NCI-H146 (cell line): ENCODE results near the gene KRTAP5-1.
A peak's percentile ranks its signal among the peaks of the same experiment; 100 is the strongest.

ENCODE experiments used
- DNase-seq: peaks from one replicate; lab custom pipeline; 2025; lab: John Stamatoyannopoulos, UW

Gene KRTAP5-1

DNA sequence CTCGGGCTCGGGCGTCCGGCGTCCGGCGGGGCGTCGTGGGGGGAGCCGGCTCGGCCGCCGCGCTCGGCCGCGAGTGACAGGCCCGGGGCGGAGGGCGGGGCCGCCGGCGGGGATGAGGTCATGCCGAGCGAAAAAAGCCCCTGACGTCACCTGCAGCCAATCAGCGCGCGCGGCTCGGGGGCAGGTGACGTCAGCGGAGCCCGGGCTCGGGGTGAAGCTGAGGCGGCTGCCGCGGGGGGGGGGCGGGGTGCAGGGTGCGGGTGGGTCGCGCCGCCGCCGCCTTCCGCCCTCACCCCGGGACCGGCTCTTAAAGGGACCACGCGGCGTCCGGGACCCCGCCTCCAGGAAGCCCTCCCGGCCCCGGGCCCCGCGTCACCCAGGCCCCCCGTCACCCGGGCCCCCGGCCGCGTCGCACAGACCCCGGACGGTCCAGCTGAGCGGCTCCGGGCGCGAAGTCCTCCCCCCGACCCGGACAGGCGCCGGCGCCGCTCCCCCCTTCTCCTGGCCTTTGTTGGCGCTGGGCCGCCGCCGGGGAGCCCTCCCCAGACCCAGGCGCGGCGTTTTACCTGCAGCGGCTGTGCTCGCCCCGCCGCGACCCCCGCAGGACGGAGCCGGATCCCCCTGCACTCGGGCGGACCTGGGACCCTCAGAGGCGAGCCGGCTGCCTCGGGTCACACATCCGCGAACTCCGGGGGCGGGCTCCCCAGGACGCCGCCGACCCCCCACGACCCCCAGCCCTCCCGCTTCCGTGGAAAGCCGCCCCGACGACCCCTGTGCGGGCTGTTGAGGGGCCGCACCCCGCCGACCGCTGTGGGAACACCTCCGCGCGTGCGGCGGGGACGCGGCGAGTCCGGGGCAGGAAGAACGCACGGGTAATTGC lies 12.6 kb downstream of the KRTAP5-1 start, which contains the start of gene DUSP8:
DUSP8 (minus strand) TSS at position 75 of the 880 bp plus-strand sequence. CDS start 6,445 bp downstream, outside the sequence.
- peak; percentile 91 for DNase-seq

DNA sequence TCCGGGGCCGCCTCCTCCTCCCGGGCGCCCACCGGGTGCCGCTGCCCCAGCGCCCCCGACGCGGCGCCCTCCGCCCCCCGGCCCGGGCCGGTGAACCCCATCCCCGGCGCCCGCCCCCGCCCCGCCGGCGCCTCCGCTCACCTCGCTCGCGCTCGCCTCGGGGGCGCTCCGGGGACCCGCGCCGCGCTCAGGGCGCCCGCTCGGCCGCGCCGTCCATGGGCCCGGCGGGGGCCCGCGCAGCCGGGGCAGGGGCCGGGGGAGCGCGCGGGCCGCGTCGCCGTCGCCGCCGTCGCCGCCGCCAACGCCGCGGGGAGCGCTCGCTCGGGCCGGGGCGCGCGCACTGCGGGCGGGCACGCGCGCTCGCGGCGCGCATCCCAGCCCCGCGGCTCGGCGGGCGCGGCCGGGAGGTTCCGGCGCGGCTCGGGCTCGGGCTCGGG lies 13.3 kb downstream of the KRTAP5-1 start:
- no peak for DNase-seq

DNA sequence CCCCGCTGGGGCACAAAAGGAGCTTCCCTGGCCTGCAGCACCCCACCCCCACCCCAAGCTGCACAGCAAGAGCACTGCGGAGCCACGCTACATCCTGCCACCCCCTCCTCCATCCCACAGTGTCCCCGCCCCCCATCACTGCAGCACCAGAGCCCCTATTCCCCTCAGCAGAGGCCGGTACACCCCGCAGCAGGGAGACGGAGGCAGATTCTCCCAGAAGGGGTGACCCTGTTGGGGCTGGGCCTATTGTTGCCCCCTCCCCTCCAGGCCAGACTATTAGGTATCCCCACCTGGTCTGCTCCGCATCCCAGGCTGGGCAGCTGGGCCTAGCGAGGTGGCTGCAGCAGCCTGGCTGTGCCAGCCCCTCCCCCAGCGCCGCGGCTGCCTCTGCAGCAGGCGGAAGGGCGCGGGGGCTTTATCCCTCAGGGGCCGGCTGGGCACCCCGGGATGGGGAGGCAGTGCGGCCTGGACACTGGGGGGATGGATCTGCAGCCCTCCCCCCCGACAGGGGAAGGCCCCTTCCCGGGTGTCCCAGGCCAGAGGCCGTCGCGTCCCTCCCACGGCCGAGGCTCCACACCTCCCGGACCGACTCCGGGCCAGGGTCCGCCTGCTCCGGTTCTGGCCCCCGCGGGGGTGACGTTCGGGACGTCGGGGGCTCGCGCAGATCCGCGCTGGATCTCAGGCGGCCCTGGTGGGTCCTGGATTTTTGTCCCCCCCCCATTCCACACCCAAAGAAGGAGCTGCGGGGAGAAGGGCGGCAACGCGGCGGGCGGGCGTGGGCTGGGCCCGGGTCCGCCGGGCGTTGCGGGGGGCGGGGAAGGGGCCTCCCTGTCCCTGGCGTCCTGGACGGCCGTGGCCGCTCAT lies 14.0 kb downstream of the KRTAP5-1 start:
- peak; percentile 49 for DNase-seq

DNA sequence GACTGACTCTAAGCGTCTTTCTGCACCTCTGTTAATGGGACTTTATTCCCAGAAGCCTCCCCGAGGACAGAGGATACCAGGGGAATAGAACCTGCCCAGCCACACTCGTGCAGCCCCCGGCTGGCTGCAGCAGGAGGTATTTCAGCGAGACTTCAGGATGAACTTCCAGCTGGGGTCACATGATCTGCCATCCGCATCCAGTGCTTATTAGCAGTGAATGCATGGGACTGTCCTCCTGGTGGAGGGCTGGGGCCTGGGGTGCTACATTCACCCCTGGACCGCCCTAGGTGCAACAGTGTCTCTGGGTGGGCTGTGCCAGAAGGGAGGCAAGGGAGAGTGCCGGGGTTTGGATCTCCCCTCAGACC lies 14.6 kb downstream of the KRTAP5-1 start:
- DNase-seq: no peak

DNA sequence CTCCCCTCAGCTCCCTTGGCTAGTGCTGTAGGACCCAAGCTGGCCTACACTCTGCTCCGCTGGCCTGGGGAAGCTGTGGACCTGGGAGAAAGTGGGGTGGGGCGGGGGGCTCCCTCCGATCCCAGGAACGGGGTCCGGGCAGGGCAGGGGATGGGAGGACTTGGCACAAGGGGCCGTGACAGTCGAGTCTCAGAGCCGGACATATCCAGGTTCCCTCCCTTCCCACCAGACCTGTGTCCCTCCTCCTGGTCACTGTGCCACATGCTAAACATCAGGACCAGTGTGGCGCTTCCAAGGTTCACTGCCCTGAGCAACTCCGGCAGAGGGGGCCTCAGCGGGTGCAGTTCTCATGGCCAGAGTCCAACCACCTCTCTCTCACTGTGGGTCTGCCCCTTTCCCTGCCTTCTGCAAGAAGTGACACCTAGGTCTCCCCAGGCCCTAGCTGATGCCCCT lies 15.1 kb downstream of the KRTAP5-1 start:
- DNase-seq: no peak

GRCh38 chr11:1569251-1569780 lies 15.8 kb downstream of the KRTAP5-1 start:
- no peak for DNase-seq

GRCh38 chr11:1568441-1568911 lies 16.6 kb downstream of the KRTAP5-1 start:
- peak; percentile 35 for DNase-seq

- no peak for DNase-seq
Observed at GRCh38 chr11:1567721-1568100, 17.4 kb downstream of the KRTAP5-1 start.

- DNase-seq: no peak
Observed at GRCh38 chr11:1567052-1567720, 17.9 kb downstream of the KRTAP5-1 start.

- no peak for DNase-seq
Observed at GRCh38 chr11:1566381-1567051, 18.6 kb downstream of the KRTAP5-1 start.

GRCh38 chr11:1565904-1566247 lies 19.2 kb downstream of the KRTAP5-1 start:
- DNase-seq: no peak

DNA sequence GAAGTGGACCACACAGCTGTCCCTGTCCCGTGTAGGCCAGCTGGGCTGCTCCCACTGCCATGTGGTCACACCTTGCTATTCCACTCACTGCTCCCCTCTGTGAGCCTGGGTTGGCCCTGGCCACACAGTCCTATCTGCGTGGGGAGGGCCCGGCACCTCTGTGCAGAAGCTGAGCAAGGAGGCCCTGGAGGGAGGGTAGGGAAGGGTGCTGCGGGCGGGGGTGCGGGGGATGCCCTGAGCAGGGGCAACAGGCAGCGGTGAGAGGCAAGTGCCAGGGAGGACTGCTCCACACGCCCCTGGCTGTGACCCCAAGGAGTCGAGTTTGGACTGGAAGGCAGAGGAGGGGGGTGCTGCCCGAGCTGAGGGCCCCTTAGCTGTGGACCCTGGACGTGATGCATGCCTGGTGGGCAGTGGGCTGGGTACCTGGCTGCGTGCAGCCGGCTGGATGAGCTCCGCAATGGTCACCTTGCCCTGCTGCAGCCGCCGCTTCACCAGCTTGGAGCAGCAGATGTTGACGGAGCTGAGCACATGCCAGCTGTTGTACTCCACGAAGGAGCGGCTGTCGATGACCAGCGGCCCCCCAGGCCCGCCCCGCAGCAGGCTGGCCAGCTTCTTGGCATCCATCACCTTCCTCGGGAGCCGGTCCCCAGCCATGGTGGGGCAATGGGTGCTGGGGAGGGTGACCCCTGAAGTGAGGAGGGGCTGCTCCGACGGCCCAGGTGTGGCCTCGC lies 19.7 kb downstream of the KRTAP5-1 start:
- DNase-seq: no peak

DNA sequence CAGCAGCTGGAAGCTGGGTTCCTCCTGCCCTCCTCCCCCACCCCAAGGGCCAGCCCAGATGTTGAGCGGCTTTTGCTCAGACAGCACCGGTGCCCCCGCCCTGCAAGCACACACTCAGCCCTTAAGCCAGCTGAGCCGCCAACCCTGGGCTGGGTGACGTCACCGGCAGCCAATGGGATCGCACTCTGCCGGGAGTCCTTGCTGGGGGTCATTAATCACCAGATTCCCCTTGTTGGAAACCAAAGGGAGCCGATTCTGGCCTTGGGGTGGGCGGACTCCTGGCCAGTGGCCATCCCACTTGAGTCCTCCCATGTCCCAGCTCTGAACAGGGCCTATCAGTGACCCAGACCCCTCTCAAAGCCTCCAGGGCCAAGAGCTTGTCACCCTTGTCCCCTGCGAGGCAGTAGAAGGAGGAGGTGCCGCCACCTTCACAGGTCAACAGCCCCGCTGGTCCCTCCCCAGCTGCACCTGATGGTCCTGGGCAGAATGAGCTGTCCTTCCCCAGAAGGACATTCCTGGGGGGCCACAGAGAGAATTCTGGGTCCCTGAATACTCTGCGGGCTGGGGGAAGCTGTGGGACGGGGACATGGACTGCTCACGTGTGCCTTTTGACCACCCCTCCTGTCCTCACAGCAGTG lies 20.4 kb downstream of the KRTAP5-1 start:
- no peak for DNase-seq

DNA sequence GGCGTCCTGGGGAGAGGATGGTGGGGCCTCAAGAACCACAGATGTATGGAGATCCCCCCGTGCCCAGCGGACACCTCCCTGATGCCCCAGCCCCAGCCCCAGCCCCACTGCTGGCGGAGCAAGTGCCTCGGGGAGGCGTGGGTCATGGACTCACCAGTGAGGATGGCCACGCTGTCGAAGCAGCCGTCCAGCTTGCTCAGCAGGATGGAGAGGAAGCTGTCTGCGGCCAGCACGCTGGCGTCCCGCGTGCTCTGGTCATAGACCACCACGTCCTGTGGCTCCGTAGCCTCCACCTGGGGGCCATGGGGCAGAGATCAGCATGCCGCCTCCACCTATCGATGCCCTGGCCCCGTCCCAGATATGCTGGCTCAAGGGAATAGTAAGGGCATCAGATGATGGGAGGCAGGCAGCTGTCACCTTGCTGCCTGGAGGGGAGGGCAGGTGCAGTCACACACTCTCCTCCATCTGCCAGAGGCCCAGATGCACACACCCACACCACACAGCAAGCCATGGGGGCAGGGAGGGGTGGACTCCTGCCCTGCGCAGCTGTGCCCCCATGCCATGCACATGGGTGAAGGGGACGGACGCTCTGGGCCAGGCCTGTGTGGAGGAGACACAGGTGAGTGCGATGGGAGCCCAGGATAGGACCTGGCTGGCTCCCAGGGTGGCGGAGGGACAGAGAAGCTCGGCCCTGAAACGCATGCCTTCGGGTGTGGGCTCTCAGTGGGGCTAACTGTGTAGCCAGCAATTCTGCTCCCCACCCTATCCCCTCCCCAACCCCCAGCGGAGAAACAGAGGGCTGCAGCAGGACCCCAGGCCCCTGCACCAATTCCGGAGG lies 21.2 kb downstream of the KRTAP5-1 start:
- DNase-seq: no peak

GRCh38 chr11:1563149-1563638 lies 21.9 kb downstream of the KRTAP5-1 start:
- no peak for DNase-seq

DNA sequence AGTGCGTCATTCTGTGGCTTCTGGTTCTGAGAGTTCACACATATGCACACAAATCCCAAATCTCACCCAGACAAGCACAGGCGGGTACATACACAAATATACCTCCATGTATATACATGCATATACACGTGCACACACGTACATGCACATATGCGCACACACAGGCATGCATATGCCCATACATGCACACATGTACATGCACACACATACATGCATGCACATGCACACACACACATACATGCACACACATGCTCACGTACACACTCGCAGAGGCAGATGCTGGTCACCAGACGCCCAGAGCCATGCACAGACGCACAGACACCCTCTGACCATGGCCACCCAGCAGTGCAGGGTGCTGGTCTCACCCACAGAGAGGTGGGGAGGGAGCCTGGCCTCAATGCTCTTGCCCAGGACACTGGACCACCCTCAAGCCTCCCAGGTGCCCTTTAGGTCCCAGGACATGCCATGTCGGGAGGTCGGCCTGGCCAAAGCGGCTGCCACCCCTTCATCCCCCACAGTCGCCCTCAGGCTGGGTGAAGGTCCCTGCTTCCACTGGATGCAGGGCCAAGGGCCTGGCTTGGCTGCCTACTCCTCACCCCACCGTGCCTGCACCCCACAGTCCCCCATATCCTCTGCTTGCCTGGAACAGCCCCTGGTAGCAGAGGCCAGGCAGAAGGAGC lies 22.5 kb downstream of the KRTAP5-1 start:
- no peak for DNase-seq

DNA sequence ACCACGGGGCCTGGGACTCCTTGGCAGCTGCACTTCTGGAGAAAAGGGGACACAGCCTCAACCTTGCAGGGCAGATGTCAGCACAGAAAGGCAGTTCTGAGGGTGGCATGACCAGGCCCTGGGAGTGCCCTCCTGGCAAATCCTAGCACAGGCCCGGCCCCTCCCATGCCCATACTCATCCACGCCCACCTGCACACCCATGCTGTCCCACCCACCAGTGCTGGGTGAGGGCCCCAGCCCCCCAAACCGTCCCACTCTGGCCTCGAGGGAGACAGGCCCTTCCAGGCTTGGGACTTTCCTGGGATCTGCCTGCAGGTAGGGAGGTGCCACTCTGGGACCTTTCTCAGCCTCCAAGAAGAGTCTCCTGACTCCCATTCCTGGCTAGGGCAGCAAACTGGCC lies 23.1 kb downstream of the KRTAP5-1 start:
- no peak for DNase-seq

- no peak for DNase-seq
Observed at GRCh38 chr11:1561266-1561665, 23.8 kb downstream of the KRTAP5-1 start.
